Neural cell (in vitro differentiated cells): Measurements from ENCODE around the gene TBC1D22B. TPM values are rescaled to one million over a fixed set of nuclear protein-coding genes. Genes with fewer than 3 reads are reported as not detected.

Experiments
- H2AFZ ChIP-seq: fragments of 200-600, 300-800 bp; sonication (generic), shearing (Covaris generic); 2 replicates; pipeline ENCODE4 v1.6.0; 2014; ENCODE audit warnings: low read depth, mild to moderate bottlenecking, antibody characterized with exemption, low read length, moderate library complexity
- H3F3A ChIP-seq: fragments of 200-600 bp; shearing (Covaris generic); 2 replicates; pipeline ENCODE4 v1.6.1; 2016; ENCODE audit warnings: mild to moderate bottlenecking, moderate library complexity, mixed read lengths, antibody characterized with exemption, low read length; ENCODE audit not compliant: insufficient read depth, poor library complexity, severe bottlenecking
- H3K27ac ChIP-seq: fragments of 200-600, 300-800 bp; sonication (generic), shearing (Covaris generic); 2 replicates; pipeline ENCODE4 v1.5.1; 2014; ENCODE audit warnings: mild to moderate bottlenecking, low read length, moderate library complexity
- H3K27me3 ChIP-seq: fragments of 300-800, 200-600 bp; sonication (generic), shearing (Covaris generic); 2 replicates; pipeline ENCODE4 v1.6.0; 2014; ENCODE audit warnings: mild to moderate bottlenecking, low read depth, low read length, moderate library complexity; ENCODE audit not compliant: insufficient read depth
- H3K36me3 ChIP-seq: fragments of 300-800, 200-600 bp; sonication (generic), shearing (Covaris generic); 2 replicates; pipeline ENCODE4 v1.5.1; 2014; ENCODE audit warnings: mild to moderate bottlenecking, antibody characterized with exemption, low read length, moderate library complexity; ENCODE audit not compliant: insufficient read depth
- H3K4me2 ChIP-seq: fragments of 300-800, 200-600 bp; sonication (generic), shearing (Covaris generic); 2 replicates; pipeline ENCODE4 v1.6.0; 2014; ENCODE audit warnings: mild to moderate bottlenecking, low read length
- H3K4me3 ChIP-seq: fragments of 300-800, 200-600 bp; sonication (generic), shearing (Covaris generic); 2 replicates; pipeline ENCODE4 v1.5.1; 2014; ENCODE audit warnings: mild to moderate bottlenecking, low read length, moderate library complexity
- H3K79me2 ChIP-seq: fragments of 200-600 bp; shearing (Covaris generic); replicated peaks from 2 replicates; pipeline ENCODE4 v1.6.0; 2014; ENCODE audit warnings: mild to moderate bottlenecking, low read length, moderate library complexity; ENCODE audit not compliant: insufficient read depth
- H3K9ac ChIP-seq: fragments of 300-800, 200-600 bp; sonication (generic), shearing (Covaris generic); 2 replicates; pipeline ENCODE4 v1.6.1; 2016; ENCODE audit warnings: mild to moderate bottlenecking, low read length, mixed read lengths
- H3K9me2 ChIP-seq: fragments of 200-600 bp; shearing (Covaris generic); 2 replicates; pipeline ENCODE4 v1.6.1; 2016; ENCODE audit warnings: mild to moderate bottlenecking, low read length, mixed read lengths; ENCODE audit not compliant: insufficient read depth
- H3K9me3 ChIP-seq: fragments of 200-600, 300-800 bp; sonication (generic), shearing (Covaris generic); 2 replicates; pipeline ENCODE4 v1.6.1; 2016; ENCODE audit warnings: mild to moderate bottlenecking, mixed run types, low read length, moderate library complexity, mixed read lengths
- H4K20me1 ChIP-seq: fragments of 200-600 bp; shearing (Covaris generic); 2 replicates; pipeline ENCODE4 v1.6.1; 2016; ENCODE audit warnings: mild to moderate bottlenecking, mixed run types; ENCODE audit not compliant: insufficient read depth
- EP300 ChIP-seq: fragments of 450-650 bp; conservative IDR thresholded peaks from 2 replicates; pipeline ENCODE4 v1.6.1; 2014; ENCODE audit warnings: antibody characterized with exemption, mild to moderate bottlenecking, moderate library complexity; ENCODE audit not compliant: poor library complexity, severe bottlenecking
- EZH2 ChIP-seq: fragments of 200-600, 300-800 bp; shearing (Covaris generic), sonication (generic); IDR thresholded peaks from 2 replicates; pipeline ENCODE4 v1.6.1; 2014; ENCODE audit warnings: antibody characterized with exemption, low read length, borderline replicate concordance, mild to moderate bottlenecking; ENCODE audit not compliant: insufficient read depth, poor library complexity, severe bottlenecking
- MXI1 ChIP-seq: fragments of 450-650 bp; conservative IDR thresholded peaks from 2 replicates; pipeline ENCODE4 v1.6.1; 2014; ENCODE audit warnings: antibody characterized with exemption, mild to moderate bottlenecking; ENCODE audit not compliant: poor library complexity, severe bottlenecking
- POLR2AphosphoS5 ChIP-seq: IDR thresholded peaks from 2 replicates; pipeline ENCODE4 v1.6.1; 2012
- RAD21 ChIP-seq: fragments of 450-650 bp; conservative IDR thresholded peaks from 2 replicates; pipeline ENCODE4 v1.6.1; 2014; ENCODE audit warnings: antibody characterized with exemption, mild to moderate bottlenecking, moderate library complexity
- SMC3 ChIP-seq: fragments of 450-650 bp; conservative IDR thresholded peaks from 2 replicates; pipeline ENCODE4 v1.6.1; 2014; ENCODE audit warnings: antibody characterized with exemption, mild to moderate bottlenecking, moderate library complexity; ENCODE audit not compliant: poor library complexity
- TAF1 ChIP-seq: IDR thresholded peaks from 2 replicates; pipeline ENCODE4 v1.6.1; 2012; ENCODE audit warnings: low read depth
- polyA plus RNA-seq: library from polyadenylated mRNA; depleted of rRNA; stranded (reverse); fragments of >200 nt; gene quantifications from 2 replicates; pipeline ENCODE4 v1.2.3, GENCODE V29; 2014
- TF ChIP-seq, protein P1 (sequence below): fragments of 450-650 bp; IDR thresholded peaks from 2 replicates; pipeline ENCODE4 v1.5.1; 2014; ENCODE audit warnings: antibody characterized with exemption, mild to moderate bottlenecking, moderate library complexity; ENCODE audit not compliant: poor library complexity, severe bottlenecking
- TF ChIP-seq, protein P2 (sequence below): IDR thresholded peaks from 2 replicates; pipeline ENCODE4 v1.6.1; 2012; ENCODE audit warnings: borderline replicate concordance

Gene TBC1D22B
- polyA plus RNA-seq, 1 donor from 2014 or later, result 10.6 TPM

DNA sequence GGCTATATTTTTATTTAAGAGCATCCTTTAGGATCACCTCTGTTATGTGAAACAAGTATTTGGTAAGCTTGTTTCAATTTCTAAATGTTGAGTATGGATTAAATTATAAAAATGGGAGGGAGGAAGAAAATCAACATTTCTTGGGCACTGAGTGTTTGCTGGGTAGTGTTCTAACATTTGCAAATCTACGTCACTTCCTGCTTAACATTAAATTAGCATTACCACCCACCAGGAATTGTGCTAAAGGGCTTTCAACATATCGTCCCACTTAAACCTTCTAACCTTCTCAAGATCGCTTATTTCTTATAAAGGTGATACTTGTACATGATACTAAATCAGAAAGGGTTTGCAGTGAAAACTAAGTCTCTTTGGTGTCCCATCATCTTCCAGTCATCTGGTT is 8.3 kb downstream of the TBC1D22B start:
- Histone ChIP-seq H3K36me3 (no peaks in the 10 kb centered on the region), H3F3A (no peaks in the 10 kb centered on the region), H3K4me2 (no peak overlapping the region), H3K9ac (no peak overlapping the region), H3K27me3 (no peaks in the 10 kb centered on the region), H3K4me3 (no peak overlapping the region), H3K9me2 (no peaks in the 10 kb centered on the region), H3K79me2 (no peaks in the 10 kb centered on the region), H3K9me3 (no peaks in the 10 kb centered on the region), H4K20me1 (no peaks in the 10 kb centered on the region), H3K27ac (no peak overlapping the region), H2AFZ (no peak overlapping the region)
- TF ChIP-seq TAF1 (no peak), SMC3 (no peak), EZH2 (no peak), EP300 (no peak), MXI1 (no peak), RAD21 (no peak), POLR2AphosphoS5 (no peak)
- TF ChIP-seq, protein P1, sequence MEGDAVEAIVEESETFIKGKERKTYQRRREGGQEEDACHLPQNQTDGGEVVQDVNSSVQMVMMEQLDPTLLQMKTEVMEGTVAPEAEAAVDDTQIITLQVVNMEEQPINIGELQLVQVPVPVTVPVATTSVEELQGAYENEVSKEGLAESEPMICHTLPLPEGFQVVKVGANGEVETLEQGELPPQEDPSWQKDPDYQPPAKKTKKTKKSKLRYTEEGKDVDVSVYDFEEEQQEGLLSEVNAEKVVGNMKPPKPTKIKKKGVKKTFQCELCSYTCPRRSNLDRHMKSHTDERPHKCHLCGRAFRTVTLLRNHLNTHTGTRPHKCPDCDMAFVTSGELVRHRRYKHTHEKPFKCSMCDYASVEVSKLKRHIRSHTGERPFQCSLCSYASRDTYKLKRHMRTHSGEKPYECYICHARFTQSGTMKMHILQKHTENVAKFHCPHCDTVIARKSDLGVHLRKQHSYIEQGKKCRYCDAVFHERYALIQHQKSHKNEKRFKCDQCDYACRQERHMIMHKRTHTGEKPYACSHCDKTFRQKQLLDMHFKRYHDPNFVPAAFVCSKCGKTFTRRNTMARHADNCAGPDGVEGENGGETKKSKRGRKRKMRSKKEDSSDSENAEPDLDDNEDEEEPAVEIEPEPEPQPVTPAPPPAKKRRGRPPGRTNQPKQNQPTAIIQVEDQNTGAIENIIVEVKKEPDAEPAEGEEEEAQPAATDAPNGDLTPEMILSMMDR, result no peak
- TF ChIP-seq, protein P2, sequence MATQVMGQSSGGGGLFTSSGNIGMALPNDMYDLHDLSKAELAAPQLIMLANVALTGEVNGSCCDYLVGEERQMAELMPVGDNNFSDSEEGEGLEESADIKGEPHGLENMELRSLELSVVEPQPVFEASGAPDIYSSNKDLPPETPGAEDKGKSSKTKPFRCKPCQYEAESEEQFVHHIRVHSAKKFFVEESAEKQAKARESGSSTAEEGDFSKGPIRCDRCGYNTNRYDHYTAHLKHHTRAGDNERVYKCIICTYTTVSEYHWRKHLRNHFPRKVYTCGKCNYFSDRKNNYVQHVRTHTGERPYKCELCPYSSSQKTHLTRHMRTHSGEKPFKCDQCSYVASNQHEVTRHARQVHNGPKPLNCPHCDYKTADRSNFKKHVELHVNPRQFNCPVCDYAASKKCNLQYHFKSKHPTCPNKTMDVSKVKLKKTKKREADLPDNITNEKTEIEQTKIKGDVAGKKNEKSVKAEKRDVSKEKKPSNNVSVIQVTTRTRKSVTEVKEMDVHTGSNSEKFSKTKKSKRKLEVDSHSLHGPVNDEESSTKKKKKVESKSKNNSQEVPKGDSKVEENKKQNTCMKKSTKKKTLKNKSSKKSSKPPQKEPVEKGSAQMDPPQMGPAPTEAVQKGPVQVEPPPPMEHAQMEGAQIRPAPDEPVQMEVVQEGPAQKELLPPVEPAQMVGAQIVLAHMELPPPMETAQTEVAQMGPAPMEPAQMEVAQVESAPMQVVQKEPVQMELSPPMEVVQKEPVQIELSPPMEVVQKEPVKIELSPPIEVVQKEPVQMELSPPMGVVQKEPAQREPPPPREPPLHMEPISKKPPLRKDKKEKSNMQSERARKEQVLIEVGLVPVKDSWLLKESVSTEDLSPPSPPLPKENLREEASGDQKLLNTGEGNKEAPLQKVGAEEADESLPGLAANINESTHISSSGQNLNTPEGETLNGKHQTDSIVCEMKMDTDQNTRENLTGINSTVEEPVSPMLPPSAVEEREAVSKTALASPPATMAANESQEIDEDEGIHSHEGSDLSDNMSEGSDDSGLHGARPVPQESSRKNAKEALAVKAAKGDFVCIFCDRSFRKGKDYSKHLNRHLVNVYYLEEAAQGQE, result no peak

DNA sequence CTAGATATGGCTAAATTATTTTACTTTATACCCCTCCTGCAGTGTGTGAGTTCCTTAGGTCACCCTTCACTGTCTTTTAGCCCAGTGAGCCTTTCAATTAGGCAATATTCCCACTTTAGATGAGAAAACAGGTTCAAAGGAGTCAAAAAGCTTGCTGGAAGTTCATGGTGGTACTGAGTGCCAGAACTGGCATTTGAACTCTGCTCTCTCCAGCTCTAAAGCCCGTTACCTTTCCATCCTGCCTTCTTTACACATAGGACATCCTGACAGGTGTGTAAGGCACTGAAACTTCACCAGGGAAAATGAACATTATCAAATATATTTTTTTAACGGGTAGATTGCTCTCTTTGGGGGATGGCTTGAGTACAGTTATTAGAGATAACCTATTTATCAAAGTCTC is 11.5 kb downstream of the TBC1D22B start:
- Histone ChIP-seq H3K9ac (no peak overlapping the region), H3K36me3 (no peaks in the 10 kb centered on the region), H2AFZ (no peak overlapping the region), H3K9me3 (no peaks in the 10 kb centered on the region), H3K9me2 (no peaks in the 10 kb centered on the region), H3K27me3 (no peaks in the 10 kb centered on the region), H4K20me1 (no peaks in the 10 kb centered on the region), H3K4me2 (no peak overlapping the region), H3F3A (no peaks in the 10 kb centered on the region), H3K4me3 (no peak overlapping the region), H3K79me2 (no peaks in the 10 kb centered on the region), H3K27ac (no peak overlapping the region)
- no peak for TF ChIP-seq EP300
- TF ChIP-seq POLR2AphosphoS5, result no peak
- TF ChIP-seq, protein P1, result no peak
- no peak for TF ChIP-seq TAF1
- no peak for TF ChIP-seq SMC3
- no peak for TF ChIP-seq EZH2
- no peak for TF ChIP-seq MXI1
- TF ChIP-seq, protein P2, result no peak
- no peak for TF ChIP-seq RAD21
